GM12878 (cell line): ENCODE data around the gene NCKAP5.

ENCODE experiments used
- MAX ChIP-seq: IDR thresholded peaks from 2 replicates; pipeline ENCODE4 v1.6.1; 2012; ENCODE audit warnings: low read depth, low read length, improper control_type of control experiment
- POLR2A ChIP-seq: IDR thresholded peaks from 2 replicates; pipeline ENCODE4 v1.6.1; 2011; ENCODE audit warnings: low read depth, mild to moderate bottlenecking, low read length
- YY1 ChIP-seq: IDR thresholded peaks from 2 replicates; pipeline ENCODE4 v1.6.1; 2011; ENCODE audit warnings: low read depth, mild to moderate bottlenecking, low read length
- ZNF274 ChIP-seq: IDR thresholded peaks from one replicate; pipeline ENCODE4 v1.8.0; 2011; ENCODE audit not compliant: insufficient read length, insufficient read depth
- TF ChIP-seq, protein P1 (sequence below), 3 experiments: IDR thresholded peaks in 2 of 3; conservative IDR thresholded peaks in 1 of 3; 2 replicates each; pipeline ENCODE4 v1.5.1; 2011; ENCODE audit warnings: low read depth in 3 of 3, low read length in 3 of 3, mild to moderate bottlenecking in 3 of 3, control low read depth in 2 of 3, moderate library complexity in 2 of 3, inconsistent platforms in 1 of 3, mixed read lengths in 1 of 3; ENCODE audit not compliant: control insufficient read depth in 2 of 3, insufficient read depth in 1 of 3; ENCODE audit errors: extremely low read depth in 1 of 3

- no peak for TF ChIP-seq MAX
- TF ChIP-seq POLR2A: no peak
- TF ChIP-seq, protein P1, sequence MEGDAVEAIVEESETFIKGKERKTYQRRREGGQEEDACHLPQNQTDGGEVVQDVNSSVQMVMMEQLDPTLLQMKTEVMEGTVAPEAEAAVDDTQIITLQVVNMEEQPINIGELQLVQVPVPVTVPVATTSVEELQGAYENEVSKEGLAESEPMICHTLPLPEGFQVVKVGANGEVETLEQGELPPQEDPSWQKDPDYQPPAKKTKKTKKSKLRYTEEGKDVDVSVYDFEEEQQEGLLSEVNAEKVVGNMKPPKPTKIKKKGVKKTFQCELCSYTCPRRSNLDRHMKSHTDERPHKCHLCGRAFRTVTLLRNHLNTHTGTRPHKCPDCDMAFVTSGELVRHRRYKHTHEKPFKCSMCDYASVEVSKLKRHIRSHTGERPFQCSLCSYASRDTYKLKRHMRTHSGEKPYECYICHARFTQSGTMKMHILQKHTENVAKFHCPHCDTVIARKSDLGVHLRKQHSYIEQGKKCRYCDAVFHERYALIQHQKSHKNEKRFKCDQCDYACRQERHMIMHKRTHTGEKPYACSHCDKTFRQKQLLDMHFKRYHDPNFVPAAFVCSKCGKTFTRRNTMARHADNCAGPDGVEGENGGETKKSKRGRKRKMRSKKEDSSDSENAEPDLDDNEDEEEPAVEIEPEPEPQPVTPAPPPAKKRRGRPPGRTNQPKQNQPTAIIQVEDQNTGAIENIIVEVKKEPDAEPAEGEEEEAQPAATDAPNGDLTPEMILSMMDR (IDR thresholded peaks at IDR 0.05 in 2 of 3, conservative IDR thresholded peaks at IDR 0.05 in 1 of 3; ENCODE audit: control insufficient read depth in 2 of 3, extremely low read depth in 1 of 3, insufficient read depth in 1 of 3, low read depth in 3 of 3, low read length in 3 of 3): no peak
- no peak for TF ChIP-seq ZNF274
- no peak for TF ChIP-seq YY1
Measured at GRCh38 chr2:132937629-132938028, 630.6 kb downstream of the NCKAP5 start.
